HCT116 (cell line): Measurements from ENCODE around the gene RAPSN.

ENCODE experiments used
- CTCF ChIP-seq, 3 experiments: fragments of 200-600 bp in 1 of 3; sonication (generic) in 1 of 3; IDR thresholded peaks in 2 of 3; conservative IDR thresholded peaks in 1 of 3; 2 replicates each; pipeline ENCODE4 v1.5.1; 2012 to 2017; ENCODE audit warnings: low read depth in 2 of 3, low read length in 2 of 3, antibody characterized with exemption in 1 of 3, borderline replicate concordance in 1 of 3, control low read depth in 1 of 3, mild to moderate bottlenecking in 1 of 3, mixed read lengths in 1 of 3, mixed run types in 1 of 3, moderate library complexity in 1 of 3; ENCODE audit not compliant: insufficient read depth in 1 of 3
- EZH2 ChIP-seq: fragments of 200-600 bp; sonication (generic); IDR thresholded peaks from 2 replicates; pipeline ENCODE4 v1.6.1; 2017; ENCODE audit warnings: antibody characterized with exemption, mixed run types

GRCh38 chr11:47437746-47438418, 11.1 kb downstream of the RAPSN start:
- TF ChIP-seq EZH2 = no peak
- TF ChIP-seq CTCF (IDR thresholded peaks at IDR 0.05 in 2 of 3, conservative IDR thresholded peaks at IDR 0.05 in 1 of 3; ENCODE audit: borderline replicate concordance in 1 of 3, insufficient read depth in 1 of 3, low read depth in 2 of 3, low read length in 2 of 3) = no peak
